HK-2 (cell line): ENCODE data around the gene LYSMD3.

Experiments used
- DNase-seq: peaks from one replicate; pipeline ENCODE4 v3.0.0-alpha.2; 2018; ENCODE audit not compliant: unreplicated experiment

The LYSMD3 gene

GRCh38 chr5:90480699-90481098 is 48.7 kb downstream of the LYSMD3 start:
- DNase-seq = no peak

GRCh38 chr5:90479611-90480385 is 49.6 kb downstream of the LYSMD3 start:
- no peak for DNase-seq

- DNase-seq = no peak
These were observed 51.7 kb downstream of the LYSMD3 start for GRCh38 chr5:90477621-90478215.

GRCh38 chr5:90477073-90477472 is 52.3 kb downstream of the LYSMD3 start:
- DNase-seq = no peak

- no peak for DNase-seq
These were observed 53.0 kb downstream of the LYSMD3 start for GRCh38 chr5:90476391-90476790.

- DNase-seq = no peak
These were observed 53.9 kb downstream of the LYSMD3 start for GRCh38 chr5:90475436-90475980.

GRCh38 chr5:90474235-90475107 is 54.9 kb downstream of the LYSMD3 start, which contains the start of the genes MBLAC2 and POLR3G:
Gene MBLAC2, minus strand, starts transcription at chr5:90474771. Its CDS starts 479 bp downstream, at chr5:90474292.
Gene POLR3G, plus strand, starts transcription at chr5:90474864. Its CDS starts 10,704 bp downstream, at chr5:90485568.
- DNase-seq = peak; percentile 89

GRCh38 chr5:90473396-90474234 is 55.8 kb downstream of the LYSMD3 start:
- peak; percentile 27 for DNase-seq

GRCh38 chr5:90472783-90473395 is 56.5 kb downstream of the LYSMD3 start:
- no peak for DNase-seq
